HEK293 (cell line): ENCODE results near the gene GRIN3A.

Experiments
- CTCF ChIA-PET: fragments of 350-600 bp; formaldehyde crosslinking; extraction: SDS; loops from one replicate; lab custom pipeline; 2021; ENCODE audit warnings: antibody characterized with exemption; lab: Yijun Ruan, JAX
- POLR2A ChIA-PET: fragments of 300-600 bp; formaldehyde crosslinking; extraction: SDS; loops from one replicate; lab custom pipeline; 2020; ENCODE audit warnings: antibody characterized with exemption, inconsistent platforms; lab: Yijun Ruan, JAX
- H3K27ac ChIP-seq: fragments of 200-500 bp; sonication (Bioruptor generic); 2 replicates; pipeline ENCODE4 v1.5.1; 2014; ENCODE audit warnings: low read depth, low read length, control low read depth, inconsistent platforms; ENCODE audit errors: extremely low read depth
- H3K36me3 ChIP-seq, 2 experiments: fragments of 200-500 bp in 1 of 2; sonication (Bioruptor generic) in 1 of 2; 1 replicate in 1 of 2; 2 replicates in 1 of 2; pipeline ENCODE4 v1.5.1; 2014 to 2017; ENCODE audit warnings: inconsistent platforms in 2 of 2, low read length in 2 of 2; ENCODE audit not compliant: control insufficient read depth in 2 of 2, insufficient read depth in 1 of 2
- H3K4me1 ChIP-seq: fragments of 200-500 bp; sonication (Bioruptor generic); 2 replicates; pipeline ENCODE4 v1.5.1; 2014; ENCODE audit warnings: mild to moderate bottlenecking, low read length, inconsistent platforms; ENCODE audit not compliant: control insufficient read depth, insufficient read depth
- H3K4me3 ChIP-seq: 2 replicates; pipeline ENCODE4 v1.5.1; 2011; ENCODE audit warnings: low read depth, mild to moderate bottlenecking, control low read depth, low read length, moderate library complexity
- H3K9me3 ChIP-seq: fragments of 200-500 bp; sonication (Bioruptor generic); 2 replicates; pipeline ENCODE4 v1.5.1; 2014; ENCODE audit warnings: low read depth, low read length, inconsistent platforms; ENCODE audit not compliant: control insufficient read depth, insufficient read depth
- AEBP2 ChIP-seq: fragments of 450-650 bp; formaldehyde crosslinking; IDR thresholded peaks from 2 replicates; pipeline ENCODE4 v1.5.1; 2016; ENCODE audit warnings: missing biosample characterization, missing genetic modification characterization, borderline replicate concordance
- ATF2 ChIP-seq: fragments of 450-650 bp; formaldehyde crosslinking; IDR thresholded peaks from 2 replicates; pipeline ENCODE4 v1.5.1; 2016; ENCODE audit warnings: missing biosample characterization, missing genetic modification characterization, low read depth
- BCL11A ChIP-seq: fragments of 450-650 bp; formaldehyde crosslinking; IDR thresholded peaks from 2 replicates; pipeline ENCODE4 v1.5.1; 2016; ENCODE audit warnings: low read depth, missing biosample characterization, missing genetic modification characterization
- KLF10 ChIP-seq: fragments of 450-650 bp; IDR thresholded peaks from 2 replicates; pipeline ENCODE4 v1.5.1; 2018; ENCODE audit warnings: missing biosample characterization, mild to moderate bottlenecking, missing genetic modification characterization
- SCRT1 ChIP-seq: fragments of 450-650 bp; formaldehyde crosslinking; IDR thresholded peaks from 2 replicates; pipeline ENCODE4 v1.5.1; 2016; ENCODE audit warnings: missing biosample characterization, missing genetic modification characterization, borderline replicate concordance
- ZNF114 ChIP-seq: fragments of 450-650 bp; formaldehyde crosslinking; IDR thresholded peaks from 2 replicates; pipeline ENCODE4 v1.5.0; 2017; ENCODE audit warnings: missing biosample characterization, missing genetic modification characterization
- ZNF132 ChIP-seq: fragments of 450-650 bp; formaldehyde crosslinking; IDR thresholded peaks from 2 replicates; pipeline ENCODE4 v1.5.1; 2017; ENCODE audit warnings: missing biosample characterization, missing genetic modification characterization, borderline replicate concordance
- ZNF2 ChIP-seq: fragments of 450-650 bp; formaldehyde crosslinking; IDR thresholded peaks from 2 replicates; pipeline ENCODE4 v1.5.1; 2016; ENCODE audit warnings: missing biosample characterization, missing genetic modification characterization
- ZNF221 ChIP-seq: fragments of 450-650 bp; formaldehyde crosslinking; IDR thresholded peaks from 2 replicates; pipeline ENCODE4 v1.5.1; 2017; ENCODE audit warnings: missing biosample characterization, missing genetic modification characterization, borderline replicate concordance
- ZNF248 ChIP-seq: fragments of 450-650 bp; formaldehyde crosslinking; IDR thresholded peaks from 2 replicates; pipeline ENCODE4 v1.5.1; 2017; ENCODE audit warnings: missing biosample characterization, missing genetic modification characterization
- ZNF433 ChIP-seq: fragments of 450-650 bp; formaldehyde crosslinking; IDR thresholded peaks from 2 replicates; pipeline ENCODE4 v1.5.1; 2016; ENCODE audit warnings: missing biosample characterization, missing genetic modification characterization, low read depth
- ZNF561 ChIP-seq: fragments of 450-650 bp; IDR thresholded peaks from 2 replicates; pipeline ENCODE4 v1.5.1; 2018; ENCODE audit warnings: missing biosample characterization, missing genetic modification characterization, borderline replicate concordance
- ZNF571 ChIP-seq: fragments of 450-650 bp; formaldehyde crosslinking; IDR thresholded peaks from 2 replicates; pipeline ENCODE4 v1.5.0; 2017; ENCODE audit warnings: missing biosample characterization, missing genetic modification characterization
- ZNF654 ChIP-seq: fragments of 450-650 bp; formaldehyde crosslinking; IDR thresholded peaks from 2 replicates; pipeline ENCODE4 v1.5.1; 2016; ENCODE audit warnings: low read depth, missing biosample characterization, missing genetic modification characterization
- ZNF658 ChIP-seq: fragments of 450-650 bp; formaldehyde crosslinking; IDR thresholded peaks from 2 replicates; pipeline ENCODE4; 2016; ENCODE audit warnings: missing biosample characterization, missing genetic modification characterization
- ZNF664 ChIP-seq: fragments of 450-650 bp; formaldehyde crosslinking; IDR thresholded peaks from 2 replicates; pipeline ENCODE4 v1.5.1; 2016; ENCODE audit warnings: missing biosample characterization, missing genetic modification characterization
- ZNF768 ChIP-seq: fragments of 450-650 bp; formaldehyde crosslinking; IDR thresholded peaks from 2 replicates; pipeline ENCODE4 v1.5.1; 2018; ENCODE audit warnings: missing biosample characterization, mild to moderate bottlenecking, missing genetic modification characterization
- ZNF791 ChIP-seq: fragments of 450-650 bp; formaldehyde crosslinking; IDR thresholded peaks from 2 replicates; pipeline ENCODE4 v1.5.1; 2016; ENCODE audit warnings: missing biosample characterization, missing genetic modification characterization
- ZNF830 ChIP-seq: fragments of 450-650 bp; IDR thresholded peaks from 2 replicates; pipeline ENCODE4 v1.5.0; 2018; ENCODE audit warnings: missing biosample characterization, missing genetic modification characterization, low read depth, mild to moderate bottlenecking, moderate library complexity
- TF ChIP-seq, protein P1 (sequence below): fragments of 450-650 bp; formaldehyde crosslinking; IDR thresholded peaks from 2 replicates; pipeline ENCODE4 v1.5.1; 2016; ENCODE audit warnings: missing biosample characterization, missing genetic modification characterization

The GRIN3A gene

DNA sequence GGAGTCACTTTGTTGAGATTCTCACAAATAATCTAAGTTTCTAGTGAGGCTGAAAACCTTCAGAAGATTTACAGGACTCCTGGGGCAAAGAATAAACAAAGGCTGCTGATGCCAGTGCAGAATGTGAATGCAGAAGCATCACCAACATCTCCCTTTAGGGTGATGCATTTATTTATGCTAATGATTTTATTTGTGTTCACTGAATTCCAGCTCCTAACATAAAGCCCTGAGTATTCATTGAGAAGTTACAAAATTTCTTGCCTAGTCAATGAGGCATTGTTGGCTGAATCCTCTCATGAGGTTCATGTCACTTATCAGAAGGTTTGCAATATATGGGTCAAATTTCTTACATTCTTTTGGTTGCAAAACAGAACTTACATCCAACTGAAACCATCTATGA is 70.0 kb downstream of the GRIN3A start:
- CTCF ChIA-PET: interaction anchor here (0.6 to 1.4 kb wide), 4 partner anchors 9 to 1464 kb away, joined by 3 to 5 read pairs (median 3); no protein-coding TSS in a partner anchor
- POLR2A ChIA-PET: no interaction called here
- H3K27ac ChIP-seq: no peak overlapping the region
- no peaks in the 10 kb centered on the region for H3K9me3 ChIP-seq
- H3K4me1 ChIP-seq: no peaks in the 10 kb centered on the region
- no peak overlapping the region for H3K4me3 ChIP-seq
- TF ChIP-seq ZNF132 (tag by site-specific recombination) (no peak), AEBP2 (tag by site-specific recombination) (no peak), ZNF654 (no peak)
- no peaks in the 10 kb centered on the region for H3K36me3 ChIP-seq

DNA sequence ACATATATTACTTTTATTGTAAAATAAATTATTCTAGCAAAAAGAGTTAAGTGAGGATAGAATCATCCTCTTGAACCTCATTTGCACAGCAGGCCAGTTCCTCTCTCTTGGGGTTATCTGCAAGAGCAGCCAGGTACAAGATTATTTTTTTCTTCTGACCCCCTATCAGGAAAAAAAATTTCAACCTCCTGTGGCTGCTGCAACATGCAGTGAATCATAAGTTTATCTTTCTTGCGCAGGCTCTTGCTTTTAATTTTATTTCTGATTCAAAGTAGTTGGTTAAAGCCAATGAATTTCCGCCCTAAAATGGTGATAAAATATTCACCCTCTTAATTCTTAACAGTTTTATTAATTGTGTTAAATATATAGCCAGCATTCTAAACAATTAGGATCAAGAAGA is 74.0 kb downstream of the GRIN3A start:
- H3K27ac ChIP-seq: no peak overlapping the region
- TF ChIP-seq, protein P1, sequence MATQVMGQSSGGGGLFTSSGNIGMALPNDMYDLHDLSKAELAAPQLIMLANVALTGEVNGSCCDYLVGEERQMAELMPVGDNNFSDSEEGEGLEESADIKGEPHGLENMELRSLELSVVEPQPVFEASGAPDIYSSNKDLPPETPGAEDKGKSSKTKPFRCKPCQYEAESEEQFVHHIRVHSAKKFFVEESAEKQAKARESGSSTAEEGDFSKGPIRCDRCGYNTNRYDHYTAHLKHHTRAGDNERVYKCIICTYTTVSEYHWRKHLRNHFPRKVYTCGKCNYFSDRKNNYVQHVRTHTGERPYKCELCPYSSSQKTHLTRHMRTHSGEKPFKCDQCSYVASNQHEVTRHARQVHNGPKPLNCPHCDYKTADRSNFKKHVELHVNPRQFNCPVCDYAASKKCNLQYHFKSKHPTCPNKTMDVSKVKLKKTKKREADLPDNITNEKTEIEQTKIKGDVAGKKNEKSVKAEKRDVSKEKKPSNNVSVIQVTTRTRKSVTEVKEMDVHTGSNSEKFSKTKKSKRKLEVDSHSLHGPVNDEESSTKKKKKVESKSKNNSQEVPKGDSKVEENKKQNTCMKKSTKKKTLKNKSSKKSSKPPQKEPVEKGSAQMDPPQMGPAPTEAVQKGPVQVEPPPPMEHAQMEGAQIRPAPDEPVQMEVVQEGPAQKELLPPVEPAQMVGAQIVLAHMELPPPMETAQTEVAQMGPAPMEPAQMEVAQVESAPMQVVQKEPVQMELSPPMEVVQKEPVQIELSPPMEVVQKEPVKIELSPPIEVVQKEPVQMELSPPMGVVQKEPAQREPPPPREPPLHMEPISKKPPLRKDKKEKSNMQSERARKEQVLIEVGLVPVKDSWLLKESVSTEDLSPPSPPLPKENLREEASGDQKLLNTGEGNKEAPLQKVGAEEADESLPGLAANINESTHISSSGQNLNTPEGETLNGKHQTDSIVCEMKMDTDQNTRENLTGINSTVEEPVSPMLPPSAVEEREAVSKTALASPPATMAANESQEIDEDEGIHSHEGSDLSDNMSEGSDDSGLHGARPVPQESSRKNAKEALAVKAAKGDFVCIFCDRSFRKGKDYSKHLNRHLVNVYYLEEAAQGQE (tag by site-specific recombination): no peak
- no peak for TF ChIP-seq SCRT1 (tag by site-specific recombination)
- TF ChIP-seq BCL11A: no peak
- no peak for TF ChIP-seq ZNF114 (tag by site-specific recombination)
- no peak for TF ChIP-seq ZNF571 (tag by site-specific recombination)
- TF ChIP-seq ZNF791 (tag by site-specific recombination): no peak
- TF ChIP-seq ZNF221: no peak
- TF ChIP-seq KLF10 (tag by site-specific recombination): no peak
- no peak for TF ChIP-seq ZNF664 (tag by site-specific recombination)
- TF ChIP-seq ZNF830 (tag by site-specific recombination): no peak
- no peak for TF ChIP-seq ZNF2
- TF ChIP-seq ATF2 (tag by site-specific recombination): no peak
- no peak for TF ChIP-seq ZNF433
- no peak for TF ChIP-seq ZNF768
- TF ChIP-seq ZNF658 (tag by site-specific recombination): no peak
- TF ChIP-seq ZNF248 (tag by site-specific recombination): no peak
- TF ChIP-seq ZNF561 (tag by site-specific recombination): no peak
- no peaks in the 10 kb centered on the region for H3K36me3 ChIP-seq
- POLR2A ChIA-PET: no interaction called here
- no peak overlapping the region for H3K4me3 ChIP-seq
- H3K4me1 ChIP-seq: no peaks in the 10 kb centered on the region
- H3K9me3 ChIP-seq: no peaks in the 10 kb centered on the region
- CTCF ChIA-PET: no interaction called here
